ENCODE measurements around the gene ZNF669. TPM values are rescaled to one million over a fixed set of nuclear protein-coding genes. Genes with fewer than 3 reads are reported as not detected.

The ZNF669 gene
- total RNA-seq, 1 experiment from 2014 or later, result 6.1 TPM

GRCh38 chr1:247111259-247111699, 7.1 kb upstream of the ZNF669 start:
- DNase-seq (ENCODE audit: low read depth), result peak; percentile 22

- no peak for DNase-seq (ENCODE audit: low read depth)
Measured at GRCh38 chr1:247110627-247111258, 6.6 kb upstream of the ZNF669 start.

GRCh38 chr1:247107694-247108093, 3.5 kb upstream of the ZNF669 start:
- no peak for DNase-seq (ENCODE audit: low read depth)

- no peak for DNase-seq (ENCODE audit: low read depth)
Measured at GRCh38 chr1:247105966-247106365, 1.8 kb upstream of the ZNF669 start.

- no peak for DNase-seq (ENCODE audit: low read depth)
Measured at GRCh38 chr1:247104965-247105364, 809 bp upstream of the ZNF669 start.

- DNase-seq (ENCODE audit: low read depth), result no peak
Measured at GRCh38 chr1:247102381-247102780, 1.8 kb downstream of the ZNF669 start.

GRCh38 chr1:247100676-247101279, 3.4 kb downstream of the ZNF669 start:
- DNase-seq (ENCODE audit: low read depth), result no peak

GRCh38 chr1:247096958-247097357, 7.2 kb downstream of the ZNF669 start:
- no peak for DNase-seq (ENCODE audit: low read depth)

GRCh38 chr1:247096544-247096943, 7.6 kb downstream of the ZNF669 start:
- no peak for DNase-seq (ENCODE audit: low read depth)

GRCh38 chr1:247096112-247096511, 8.0 kb downstream of the ZNF669 start:
- no peak for DNase-seq (ENCODE audit: low read depth)

- no peak for DNase-seq (ENCODE audit: low read depth)
Measured at GRCh38 chr1:247090455-247090854, 13.7 kb downstream of the ZNF669 start.

GRCh38 chr1:247089616-247090375, 14.4 kb downstream of the ZNF669 start:
- no peak for DNase-seq (ENCODE audit: low read depth)

GRCh38 chr1:247088967-247089366, 15.2 kb downstream of the ZNF669 start:
- no peak for DNase-seq (ENCODE audit: low read depth)

- no peak for DNase-seq (ENCODE audit: low read depth)
Measured at GRCh38 chr1:247087256-247087655, 16.9 kb downstream of the ZNF669 start.

GRCh38 chr1:247085310-247085709, 18.8 kb downstream of the ZNF669 start:
- DNase-seq (ENCODE audit: low read depth), result no peak

GRCh38 chr1:247084771-247085170, 19.4 kb downstream of the ZNF669 start:
- DNase-seq (ENCODE audit: low read depth), result no peak

GRCh38 chr1:247079141-247079874, 24.8 kb downstream of the ZNF669 start:
- DNase-seq (ENCODE audit: low read depth), result no peak

- DNase-seq (ENCODE audit: low read depth), result peak; percentile 92
Measured at GRCh38 chr1:247078258-247079140, 25.7 kb downstream of the ZNF669 start, which contains the start of gene ZNF670. Gene ZNF670, minus strand, starts transcription at chr1:247078811. Its CDS starts 215 bp downstream, at chr1:247078596.

- peak; percentile 15 for DNase-seq (ENCODE audit: low read depth)
Measured at GRCh38 chr1:247077876-247078257, 26.3 kb downstream of the ZNF669 start.

GRCh38 chr1:247077213-247077612, 26.9 kb downstream of the ZNF669 start:
- no peak for DNase-seq (ENCODE audit: low read depth)

- no peak for DNase-seq (ENCODE audit: low read depth)
Measured at GRCh38 chr1:247070645-247071044, 33.5 kb downstream of the ZNF669 start.
